Measurements from ENCODE around the gene PEX5L. TPM values are rescaled to one million over a fixed set of nuclear protein-coding genes. Genes with fewer than 3 reads are reported as not detected.

The PEX5L gene
- total and polyA plus RNA-seq, 12 donors, result 0.03 to 1.1 (median 0.16) TPM; not detected in 3

GRCh38 chr3:179955286-179955685 is 81.5 kb downstream of the PEX5L start:
- intact Hi-C loops (cut with DNase I), result no loop called here
- DNase-seq, result no peak
- 67 to 72% (median 70%) methylated on average over 5 of the region's 5 CpGs for WGBS, 4 donors

GRCh38 chr3:179953993-179954870 is 82.5 kb downstream of the PEX5L start:
- H3K27me3 ChIP-seq, result no peaks in the 10 kb centered on the region
- no peak for TF ChIP-seq CTCF (IDR thresholded peaks at IDR 0.05)
- no peak for TF ChIP-seq POLR2A (IDR thresholded peaks at IDR 0.05)
- intact Hi-C loops (cut with DNase I), result no loop called here
- H3K9me3 ChIP-seq (replicated peaks in 1 of 3), result no peaks in the 10 kb centered on the region
- WGBS, 4 donors, result 64 to 71% (median 69%) methylated on average over 7 to 8 of the region's 8 CpGs
- no peaks in the 10 kb centered on the region for H3K4me1 ChIP-seq (replicated peaks in 1 of 2)
- no peaks in the 10 kb centered on the region for H3K36me3 ChIP-seq (replicated peaks in 1 of 2)
- DNase-seq, result no peak
- no peak overlapping the region for H3K27ac ChIP-seq
- H3K4me3 ChIP-seq, result no peak overlapping the region

More at GRCh38 chr3:179955286-179955685, 81.5 kb downstream of the PEX5L start:
- Histone ChIP-seq H3K4me1 (replicated peaks in 1 of 2) (no peaks in the 10 kb centered on the region), H3K27ac (no peak overlapping the region), H3K36me3 (replicated peaks in 1 of 2) (no peaks in the 10 kb centered on the region), H3K27me3 (no peaks in the 10 kb centered on the region), H3K4me3 (no peak overlapping the region), H3K9me3 (replicated peaks in 1 of 3) (no peaks in the 10 kb centered on the region)
- TF ChIP-seq POLR2A (IDR thresholded peaks at IDR 0.05), result no peak
- TF ChIP-seq CTCF (IDR thresholded peaks at IDR 0.05), result no peak

GRCh38 chr3:179950840-179951239 is 85.9 kb downstream of the PEX5L start:
- no peak for DNase-seq
- H3K27ac ChIP-seq, result no peak overlapping the region
- H3K9me3 ChIP-seq (replicated peaks in 1 of 3), result no peaks in the 10 kb centered on the region
- no peaks in the 10 kb centered on the region for H3K36me3 ChIP-seq (replicated peaks in 1 of 2)
- WGBS, 4 donors, result 61 to 65% (median 62%) methylated on average over 5 of the region's 5 CpGs
- intact Hi-C loops (cut with DNase I), result no loop called here
- no peaks in the 10 kb centered on the region for H3K27me3 ChIP-seq
- H3K4me1 ChIP-seq (replicated peaks in 1 of 2), result no peaks in the 10 kb centered on the region
- TF ChIP-seq CTCF (IDR thresholded peaks at IDR 0.05) (no peak), POLR2A (IDR thresholded peaks at IDR 0.05) (no peak)
- no peak overlapping the region for H3K4me3 ChIP-seq

- 79 to 91% (median 81%) methylated on average over 2 of the region's 2 CpGs for WGBS, 4 donors
- H3K36me3 ChIP-seq (replicated peaks in 1 of 2), result no peaks in the 10 kb centered on the region
- no peak for TF ChIP-seq CTCF (IDR thresholded peaks at IDR 0.05)
- no peak for TF ChIP-seq POLR2A (IDR thresholded peaks at IDR 0.05)
- no peak overlapping the region for H3K27ac ChIP-seq
- H3K27me3 ChIP-seq, result no peaks in the 10 kb centered on the region
- no peak overlapping the region for H3K4me3 ChIP-seq
- H3K9me3 ChIP-seq (replicated peaks in 1 of 3), result no peaks in the 10 kb centered on the region
- intact Hi-C loops (cut with DNase I), result no loop called here
- no peaks in the 10 kb centered on the region for H3K4me1 ChIP-seq (replicated peaks in 1 of 2)
- DNase-seq, result no peak
These were observed 86.9 kb downstream of the PEX5L start for GRCh38 chr3:179949869-179950268.

All from adrenal gland (tissue), 12 donors.